Neuronal stem cell (in vitro differentiated cells): ENCODE results near the gene SVIL.
A peak's percentile ranks its signal among the peaks of the same experiment; 100 is the strongest.

ENCODE experiments used
- DNase-seq: peaks from one replicate; pipeline ENCODE4 v3.0.0-alpha.2; 2013; ENCODE audit warnings: low spot score
- H2AFZ ChIP-seq: one replicate; pipeline ENCODE4 v1.6.1; 2013; ENCODE audit warnings: mild to moderate bottlenecking, low read length, inconsistent platforms
- H2AK5ac ChIP-seq: 2 replicates; pipeline ENCODE4 v1.6.1; 2013; ENCODE audit warnings: low read depth, mild to moderate bottlenecking, inconsistent platforms, low read length, moderate library complexity, mixed read lengths
- H2BK120ac ChIP-seq: 2 replicates; pipeline ENCODE4 v1.6.1; 2013; ENCODE audit warnings: low read depth, mild to moderate bottlenecking, inconsistent platforms, low read length, moderate library complexity, mixed read lengths
- H2BK12ac ChIP-seq: one replicate; pipeline ENCODE4 v1.6.1; 2013; ENCODE audit warnings: low read length, inconsistent platforms
- H2BK15ac ChIP-seq: 2 replicates; pipeline ENCODE4 v1.6.1; 2013; ENCODE audit warnings: mild to moderate bottlenecking, low read length, inconsistent platforms, mixed read lengths
- H2BK5ac ChIP-seq: one replicate; pipeline ENCODE4 v1.6.1; 2013; ENCODE audit warnings: inconsistent platforms, mild to moderate bottlenecking, low read length, moderate library complexity
- H3K14ac ChIP-seq: one replicate; pipeline ENCODE4 v1.6.1; 2013; ENCODE audit warnings: low read length, inconsistent platforms
- H3K18ac ChIP-seq: 2 replicates; pipeline ENCODE4 v1.6.1; 2013; ENCODE audit warnings: low read length, inconsistent platforms
- H3K23ac ChIP-seq: 2 replicates; pipeline ENCODE4 v1.6.1; 2013; ENCODE audit warnings: low read depth, mild to moderate bottlenecking, mixed read lengths, low read length, inconsistent platforms; ENCODE audit not compliant: poor library complexity
- H3K27ac ChIP-seq: replicated peaks from 3 replicates; pipeline ENCODE4 v1.5.1; 2013; ENCODE audit warnings: low read length, inconsistent platforms
- H3K27me3 ChIP-seq, 3 experiments: 2 replicates each; pipeline ENCODE4 v1.6.1; 2013; ENCODE audit warnings: low read length in 3 of 3, mild to moderate bottlenecking in 2 of 3, inconsistent platforms in 1 of 3, low read depth in 1 of 3, mixed read lengths in 1 of 3, moderate library complexity in 1 of 3; ENCODE audit not compliant: control insufficient read depth in 3 of 3, insufficient read depth in 3 of 3
- H3K36me3 ChIP-seq, 2 donors: replicated peaks in 1 of 2; 2 replicates each; pipeline ENCODE4 v1.6.1; 2013; ENCODE audit warnings: low read length in 2 of 2; ENCODE audit not compliant: control insufficient read depth in 2 of 2, insufficient read depth in 2 of 2
- H3K4ac ChIP-seq: 2 replicates; pipeline ENCODE4 v1.6.1; 2013; ENCODE audit warnings: inconsistent platforms, mild to moderate bottlenecking, low read length, moderate library complexity
- H3K4me1 ChIP-seq, 2 donors: 1 replicate in 1 of 2; 2 replicates in 1 of 2; pipeline ENCODE4 v1.6.1; 2013; ENCODE audit warnings: low read length in 2 of 2, low read depth in 1 of 2; ENCODE audit not compliant: control insufficient read depth in 2 of 2, insufficient read depth in 1 of 2
- H3K4me2 ChIP-seq: one replicate; pipeline ENCODE4 v1.6.1; 2013; ENCODE audit warnings: mild to moderate bottlenecking, low read length, inconsistent platforms; ENCODE audit not compliant: insufficient read depth, poor library complexity, severe bottlenecking
- H3K4me3 ChIP-seq, 2 donors: 2 replicates each; pipeline ENCODE4 v1.5.1; 2013; ENCODE audit warnings: low read length in 2 of 2, mild to moderate bottlenecking in 2 of 2, inconsistent platforms in 1 of 2, moderate library complexity in 1 of 2
- H3K79me1 ChIP-seq: one replicate; pipeline ENCODE4 v1.6.1; 2013; ENCODE audit warnings: low read depth, mild to moderate bottlenecking, inconsistent platforms, low read length, moderate library complexity
- H3K9ac ChIP-seq: one replicate; pipeline ENCODE4 v1.6.1; 2013; ENCODE audit warnings: mild to moderate bottlenecking, low read depth, low read length, inconsistent platforms; ENCODE audit not compliant: poor library complexity
- H3K9me3 ChIP-seq, 2 donors: replicated peaks in 1 of 2; 2 replicates each; pipeline versions ENCODE3 to v1.6.1; 2013; ENCODE audit warnings: low read length in 2 of 2, mild to moderate bottlenecking in 2 of 2, inconsistent platforms in 1 of 2, low read depth in 1 of 2, mixed read lengths in 1 of 2, moderate library complexity in 1 of 2; ENCODE audit not compliant: control insufficient read depth in 2 of 2, insufficient read depth in 1 of 2
- H4K8ac ChIP-seq: one replicate; pipeline ENCODE4 v1.6.1; 2013; ENCODE audit warnings: low read depth, mild to moderate bottlenecking, inconsistent platforms, low read length, moderate library complexity
- H4K91ac ChIP-seq: one replicate; pipeline ENCODE4 v1.6.1; 2013; ENCODE audit warnings: low read length, low read depth, mild to moderate bottlenecking, inconsistent platforms; ENCODE audit not compliant: poor library complexity
- WGBS, 2 donors: extraction: QIAGEN DNeasy Blood & Tissue Kit; methylation state at CpG; one replicate each; pipeline ENCODE4 v1.1.7; 2013; ENCODE audit warnings: missing lambda C conversion rate in 2 of 2, mixed read lengths in 1 of 2; ENCODE audit not compliant: insufficient read length in 2 of 2, insufficient replicate concordance in 1 of 2; ENCODE audit errors: extremely low coverage in 2 of 2; 5-methylcytosine and 5-hydroxymethylcytosine counted together

The SVIL gene

DNA sequence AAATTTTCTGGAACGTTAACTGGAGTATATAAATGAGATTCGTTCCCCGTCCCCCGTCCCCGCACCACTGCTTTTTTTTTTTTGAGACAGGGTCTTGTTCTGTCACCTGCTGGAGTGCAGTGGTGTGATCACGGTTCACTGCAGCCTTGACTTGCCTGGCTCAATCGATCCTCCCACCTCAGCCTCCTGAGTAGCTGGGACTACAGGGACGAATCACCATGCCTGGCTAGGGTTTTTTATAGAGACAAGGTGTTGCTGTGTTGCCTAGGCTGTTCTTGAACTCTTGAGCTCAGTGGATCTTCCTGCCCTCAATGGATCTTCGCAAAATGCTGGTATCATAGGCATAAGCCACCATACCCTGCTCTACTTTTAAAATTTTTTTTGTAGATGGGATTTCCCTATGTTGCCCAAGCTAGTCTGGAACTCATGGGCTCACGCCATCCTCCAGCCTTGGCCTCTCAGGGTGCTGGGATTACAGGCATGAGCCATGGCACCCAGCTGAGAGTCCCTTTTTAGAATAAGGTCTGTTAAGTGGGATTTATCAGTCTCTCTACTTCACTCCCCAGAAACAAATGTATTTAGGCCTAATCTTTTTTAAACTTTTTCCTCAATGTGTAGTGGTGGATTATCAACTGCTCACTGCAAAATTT is 223.0 kb downstream of the SVIL start:
- Histone ChIP-seq H3K14ac (no peak overlapping the region), H3K18ac (no peak overlapping the region), H3K9me3 (peaks cover 8% of the 10 kb centered on the region in 2 donors), H3K4ac (no peak overlapping the region), H3K4me2 (no peak overlapping the region), H2AFZ (no peak overlapping the region), H2BK12ac (no peak overlapping the region), H4K91ac (no peak overlapping the region), H4K8ac (no peak overlapping the region), H2BK15ac (no peak overlapping the region), H3K4me1 (no peaks in the 10 kb centered on the region), H3K27ac (no peak overlapping the region), H2BK5ac (no peak overlapping the region), H3K36me3 (no peaks in the 10 kb centered on the region), H3K9ac (no peak overlapping the region), H2BK120ac (no peak overlapping the region), H3K4me3 (no peak overlapping the region), H3K79me1 (peaks cover 2% of the 10 kb centered on the region), H2AK5ac (no peak overlapping the region), H3K23ac (no peak overlapping the region), H3K27me3 (peaks cover 0 to 2% (median 0%) of the 10 kb centered on the region in 3 experiments)
- DNase-seq: no peak
- WGBS, 2 donors: no CpG with 5 or more reads among the region's 10 CpGs

DNA sequence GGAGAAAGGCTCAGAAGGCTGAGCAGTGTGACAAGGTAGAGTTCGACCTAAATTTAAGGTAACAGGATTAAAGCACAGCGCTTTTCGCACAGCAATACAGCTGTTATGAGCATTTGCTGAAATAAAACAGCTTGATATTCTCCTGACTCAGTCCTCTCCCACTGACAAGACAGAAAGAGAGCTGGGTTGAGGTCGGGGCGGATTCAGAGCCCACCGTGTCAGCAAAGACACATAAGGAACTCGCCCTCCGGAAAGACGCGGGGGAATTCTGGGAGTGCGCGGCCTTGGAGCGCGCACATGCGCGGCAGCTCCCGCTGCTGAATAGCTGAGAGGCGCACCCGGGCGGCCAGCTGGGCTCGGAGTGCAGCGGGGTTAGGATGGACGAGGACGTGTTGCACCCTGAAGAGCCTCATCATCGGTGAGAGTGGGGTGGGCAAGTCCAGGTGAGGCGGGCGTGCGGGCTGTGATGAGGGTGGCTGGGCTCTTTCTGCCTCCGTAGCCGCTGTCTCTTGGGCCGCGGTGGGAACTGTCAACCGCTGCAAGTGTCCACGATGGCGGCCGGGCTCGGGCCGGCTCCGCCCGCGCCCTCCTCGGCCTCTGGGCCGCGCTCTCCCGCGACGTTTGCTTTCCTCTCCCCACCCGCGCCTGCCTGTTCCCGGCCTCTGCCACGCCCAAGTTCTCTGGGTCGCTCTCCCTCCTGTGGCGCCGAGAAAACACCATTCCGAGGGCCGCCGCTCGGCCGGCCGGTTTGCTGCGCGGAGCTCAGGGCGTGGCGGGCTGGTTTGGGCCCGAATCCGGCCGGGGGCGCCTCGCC is 225.3 kb downstream of the SVIL start:
- Histone ChIP-seq H3K14ac (peak overlapping the region; percentile 71), H3K27ac (no peak overlapping the region), H3K23ac (peak overlapping the region; percentile 99), H3K18ac (no peak overlapping the region), H3K4me3 (peak overlapping the region in 1 of 2 donors; percentile 75), H2AFZ (no peak overlapping the region), H4K91ac (no peak overlapping the region), H3K9ac (no peak overlapping the region), H4K8ac (no peak overlapping the region), H3K4me2 (peak overlapping the region; percentile 31), H3K4ac (no peak overlapping the region), H2BK12ac (no peak overlapping the region), H2BK15ac (no peak overlapping the region), H2BK120ac (no peak overlapping the region), H3K27me3 (peaks cover 0 to 2% (median 0%) of the 10 kb centered on the region in 3 experiments), H3K9me3 (peaks cover 8 to 10% of the 10 kb centered on the region in 2 donors), H2BK5ac (no peak overlapping the region), H3K36me3 (no peaks in the 10 kb centered on the region), H3K79me1 (peaks cover 2% of the 10 kb centered on the region), H3K4me1 (no peaks in the 10 kb centered on the region), H2AK5ac (no peak overlapping the region)
- DNase-seq: no peak
- WGBS, 2 donors: no CpG with 5 or more reads among the region's 69 CpGs

DNA sequence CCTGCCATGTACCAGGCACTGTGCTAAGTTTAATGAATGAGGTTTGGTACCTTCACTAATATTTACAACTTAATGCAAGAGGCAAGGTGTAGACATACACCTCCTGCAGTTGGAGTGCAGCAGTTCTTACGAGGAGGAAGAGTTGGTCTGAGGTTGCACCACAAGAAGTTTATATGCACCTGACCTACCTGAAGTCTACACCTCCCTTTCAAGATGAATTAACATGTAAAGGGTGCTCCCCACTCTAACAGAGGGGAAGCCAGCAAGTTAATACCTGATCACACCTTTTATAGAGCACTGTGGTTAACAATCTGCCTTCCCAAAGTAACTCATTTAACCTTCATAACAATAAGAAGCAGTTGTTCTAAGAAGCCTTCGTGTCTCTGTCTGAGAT is 225.9 kb downstream of the SVIL start:
- Histone ChIP-seq H2AK5ac (no peak overlapping the region), H3K27ac (no peak overlapping the region), H2AFZ (no peak overlapping the region), H3K4me1 (no peaks in the 10 kb centered on the region), H3K9me3 (peaks cover 8 to 10% of the 10 kb centered on the region in 2 donors), H2BK120ac (no peak overlapping the region), H4K8ac (no peak overlapping the region), H3K4me2 (no peak overlapping the region), H2BK15ac (no peak overlapping the region), H2BK5ac (no peak overlapping the region), H3K9ac (no peak overlapping the region), H3K14ac (no peak overlapping the region), H4K91ac (no peak overlapping the region), H3K79me1 (peaks cover 2% of the 10 kb centered on the region), H3K4me3 (no peak overlapping the region), H3K18ac (no peak overlapping the region), H3K23ac (no peak overlapping the region), H3K27me3 (peaks cover 0 to 2% (median 0%) of the 10 kb centered on the region in 3 experiments), H3K4ac (no peak overlapping the region), H2BK12ac (no peak overlapping the region), H3K36me3 (no peaks in the 10 kb centered on the region)
- no peak for DNase-seq
- WGBS, 2 donors: no CpG with 5 or more reads among the region's 2 CpGs
